SIG-M5 (cell line): ENCODE data around the gene NCKAP1.

ENCODE experiments used
- DNase-seq: peaks from one replicate; lab custom pipeline; 2025; lab: John Stamatoyannopoulos, UW

Gene NCKAP1

DNA sequence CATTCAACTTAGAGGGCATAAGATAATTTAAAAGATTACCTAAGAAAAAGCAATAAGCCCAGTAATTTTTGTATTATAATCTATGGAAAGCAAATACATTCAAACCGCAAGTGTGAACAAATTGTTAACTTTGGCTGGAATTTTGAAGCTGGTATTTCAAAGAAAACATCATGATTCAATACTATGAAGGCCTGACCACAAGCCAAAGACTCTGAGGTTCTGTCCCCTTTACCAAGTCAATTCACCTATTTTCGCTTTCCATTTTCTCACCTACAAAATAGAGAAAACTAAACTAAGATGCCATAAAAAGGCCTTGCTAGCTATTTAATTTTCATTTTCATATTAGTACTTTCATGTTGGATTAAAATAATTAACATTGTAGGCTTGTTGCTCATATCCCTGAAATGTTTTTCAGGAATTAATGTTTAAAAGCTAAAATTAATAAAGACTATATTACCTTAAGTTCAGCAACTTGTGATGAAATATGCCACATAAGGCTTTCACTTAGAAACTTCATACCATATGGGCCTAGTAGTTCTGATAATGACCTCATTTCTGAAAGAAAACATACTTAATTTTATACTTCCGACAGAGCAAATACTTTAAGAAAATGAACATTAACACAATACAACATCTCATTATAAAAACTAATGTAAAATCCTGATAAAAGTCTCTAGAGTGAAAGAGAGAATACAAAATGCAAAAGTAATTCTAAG, 86.2 kb downstream of the NCKAP1 start:
- no peak for DNase-seq

DNA sequence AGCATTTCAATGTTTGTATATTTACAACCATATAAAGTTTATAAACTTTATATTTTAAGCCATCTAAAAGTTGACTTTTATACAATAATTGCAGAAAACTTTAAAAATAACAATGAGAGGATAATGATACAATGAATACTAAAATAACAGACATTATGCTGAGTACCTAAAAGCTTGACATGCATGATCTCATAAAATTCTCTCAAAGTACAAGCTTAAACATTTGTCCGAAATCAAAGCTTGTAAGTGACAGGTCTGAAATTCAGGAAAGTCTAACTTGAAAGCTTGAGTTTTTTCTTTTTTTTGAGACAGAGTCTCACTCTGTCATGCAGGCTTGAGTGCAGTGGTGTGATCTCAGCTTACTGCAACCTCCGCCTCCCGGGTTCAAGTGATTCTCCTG, 87.7 kb downstream of the NCKAP1 start:
- no peak for DNase-seq

DNA sequence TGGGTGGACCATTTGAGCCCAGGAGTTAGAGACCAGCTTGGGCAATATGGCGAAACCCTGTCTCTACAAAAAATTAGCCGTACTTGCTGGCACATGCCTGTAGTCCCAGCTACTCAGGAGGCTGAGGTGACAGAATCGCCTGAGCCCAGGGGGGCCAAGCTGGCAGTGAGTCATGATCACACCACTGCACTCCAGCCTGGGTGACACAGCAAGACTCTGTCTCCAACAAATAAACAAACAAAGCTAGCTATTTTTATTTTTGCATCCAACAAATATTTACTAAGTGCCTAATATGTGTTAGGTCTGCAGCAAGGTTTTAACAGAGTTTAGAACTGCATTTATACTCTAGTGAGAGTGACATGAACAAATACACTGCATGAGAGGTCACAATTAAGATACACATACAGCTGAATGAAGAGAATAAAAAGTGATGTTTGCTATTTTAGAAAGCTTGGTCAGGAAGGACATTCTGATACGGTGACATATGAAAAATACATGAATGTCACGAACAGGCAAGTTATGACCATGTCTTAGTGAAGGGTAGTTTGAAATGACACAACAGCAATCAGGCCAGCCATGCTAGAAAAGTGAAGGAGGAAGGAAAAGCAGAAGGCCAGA, 88.6 kb downstream of the NCKAP1 start:
- no peak for DNase-seq

GRCh38 chr2:182949052-182949451, 89.2 kb downstream of the NCKAP1 start:
- no peak for DNase-seq

DNA sequence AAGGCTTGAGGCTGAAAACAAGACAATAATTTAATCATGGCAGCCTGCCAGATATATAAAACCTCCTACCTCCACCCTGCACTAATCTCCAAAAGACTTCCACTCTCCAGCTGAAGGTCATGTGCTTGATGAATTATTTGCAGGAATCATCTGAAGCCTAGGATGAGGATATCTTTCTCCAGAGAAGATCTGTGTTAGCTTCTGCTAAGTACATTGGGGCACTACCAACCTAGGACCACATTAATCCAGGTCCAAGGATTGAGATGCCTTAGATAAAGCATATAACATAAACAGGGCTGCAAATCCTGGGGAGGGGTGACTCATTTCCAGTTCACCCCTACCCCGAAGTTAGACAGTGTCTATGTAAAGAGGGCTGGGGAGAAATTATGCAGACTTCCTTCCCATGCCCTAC, 91.3 kb downstream of the NCKAP1 start:
- DNase-seq: no peak

DNA sequence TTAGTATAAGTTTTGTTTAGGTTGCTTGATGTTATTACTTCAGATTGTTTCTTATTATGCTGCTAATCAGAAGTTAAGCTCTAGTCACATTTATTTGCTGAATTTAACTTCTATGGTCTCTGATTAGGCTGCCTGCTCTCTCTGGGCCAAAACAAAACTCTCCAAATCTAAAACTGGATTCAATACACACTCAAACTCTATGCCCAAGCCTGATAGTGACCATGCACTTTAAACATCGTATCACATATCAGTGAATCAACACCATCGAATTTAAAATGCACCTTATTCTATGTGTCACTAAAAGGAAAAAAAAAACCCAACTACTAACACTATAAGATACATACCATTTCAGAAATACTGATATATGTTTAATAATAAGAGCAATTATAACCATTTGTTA, 94.9 kb downstream of the NCKAP1 start:
- DNase-seq: no peak

GRCh38 chr2:182942756-182943155, 95.5 kb downstream of the NCKAP1 start:
- no peak for DNase-seq

DNA sequence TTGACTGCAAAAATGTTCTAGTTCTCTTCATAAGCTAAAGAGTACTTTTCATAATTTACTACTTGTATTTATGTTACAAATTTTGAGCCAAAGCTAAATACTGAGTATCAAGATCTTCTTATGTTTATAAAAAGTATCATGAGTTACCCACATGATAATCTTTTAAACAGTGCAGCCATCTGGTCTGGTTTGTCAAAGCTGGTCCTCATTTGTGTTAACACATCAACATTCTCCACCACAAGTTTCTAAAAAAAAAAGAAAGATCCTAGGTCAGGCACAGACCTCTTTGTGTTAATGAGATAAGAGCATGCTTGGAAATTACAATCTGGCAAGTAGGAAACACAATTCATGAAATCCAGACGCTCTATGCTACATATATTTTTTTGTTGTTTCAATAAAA, 96.3 kb downstream of the NCKAP1 start:
- no peak for DNase-seq

- DNase-seq: no peak
These were observed 97.0 kb downstream of the NCKAP1 start for GRCh38 chr2:182941121-182941722.

DNA sequence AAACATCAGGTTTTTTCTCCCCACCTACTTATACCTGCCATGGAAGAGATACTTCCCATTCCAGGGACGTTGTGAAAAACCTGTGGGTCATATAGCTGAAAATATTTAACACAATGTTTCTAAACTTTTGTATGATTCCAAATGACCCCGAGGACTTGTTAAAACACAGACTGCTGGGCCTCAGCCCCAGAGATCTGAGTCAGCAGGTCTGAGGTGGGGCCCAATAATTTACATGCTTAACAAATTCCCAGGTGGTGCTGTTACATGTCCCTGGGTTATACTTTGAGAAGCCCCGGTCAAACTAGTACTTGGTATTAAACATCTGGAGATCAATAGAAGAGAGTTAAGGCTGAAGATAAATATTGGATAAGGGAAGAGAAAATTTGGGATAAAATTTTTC, 100.4 kb downstream of the NCKAP1 start:
- DNase-seq: no peak

DNA sequence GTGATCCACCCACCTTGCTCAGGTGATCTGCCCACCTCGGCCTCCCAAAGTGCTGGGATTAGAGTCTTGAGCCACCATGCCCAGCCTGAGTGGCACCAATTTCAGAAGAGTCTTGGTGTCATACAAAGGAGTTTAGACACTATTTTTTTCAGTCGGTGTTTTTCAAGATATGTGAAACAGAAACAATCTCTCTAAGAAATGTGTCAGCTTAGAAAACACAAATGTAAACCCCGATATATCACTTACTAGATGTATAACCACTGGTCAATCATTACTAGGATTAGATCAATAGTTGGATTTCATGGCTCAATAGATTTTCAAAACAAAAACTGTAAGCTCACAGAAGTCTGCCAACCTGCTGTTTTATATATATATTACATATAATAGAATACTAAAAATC, 104.6 kb downstream of the NCKAP1 start:
- DNase-seq: no peak

DNA sequence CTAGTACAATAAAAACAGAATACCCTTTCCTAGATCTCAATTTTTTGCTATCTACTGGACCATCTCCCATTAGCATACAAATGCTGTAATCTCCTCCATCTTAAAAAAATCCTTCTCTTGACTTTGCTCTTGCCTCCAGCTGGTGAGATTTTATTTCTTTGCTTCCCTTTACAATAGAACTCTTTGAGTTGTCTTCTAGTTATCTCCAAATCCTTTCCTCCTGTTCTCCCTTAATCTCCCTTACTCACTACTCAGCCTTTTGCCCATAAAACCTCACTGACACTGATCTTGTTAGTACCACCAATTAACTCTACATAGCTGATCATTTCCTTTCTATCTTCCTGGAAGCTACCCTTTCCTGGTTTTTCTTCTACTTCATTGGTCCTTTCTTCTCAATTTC, 108.3 kb downstream of the NCKAP1 start:
- no peak for DNase-seq

- no peak for DNase-seq
These were observed 114.0 kb downstream of the NCKAP1 start for GRCh38 chr2:182924306-182924705.

DNA sequence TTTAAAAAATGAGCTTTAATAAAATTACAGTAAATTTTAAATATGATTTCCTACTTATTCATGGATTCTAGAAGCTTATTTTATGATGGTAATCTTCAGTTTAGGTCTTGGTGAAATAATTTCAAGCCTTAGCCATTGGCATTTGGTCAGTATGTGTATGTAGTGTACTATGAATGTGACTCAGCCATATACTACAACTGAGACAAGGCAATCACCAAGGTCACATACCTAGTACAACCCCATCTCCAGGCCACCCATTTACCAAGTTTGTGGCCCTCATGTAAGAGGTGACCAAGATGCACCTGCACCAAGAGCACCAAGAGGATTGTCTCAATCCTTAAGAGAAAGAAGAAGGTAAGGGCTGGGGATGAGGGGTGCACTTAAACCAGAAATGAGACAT, 117.0 kb downstream of the NCKAP1 start:
- DNase-seq: no peak

GRCh38 chr2:182920631-182921056, 117.6 kb downstream of the NCKAP1 start:
- no peak for DNase-seq

- DNase-seq: no peak
These were observed 118.2 kb downstream of the NCKAP1 start for GRCh38 chr2:182920089-182920488.

GRCh38 chr2:182918961-182919652, 119.2 kb downstream of the NCKAP1 start:
- no peak for DNase-seq

- no peak for DNase-seq
These were observed 120.3 kb downstream of the NCKAP1 start for GRCh38 chr2:182917924-182918323.

DNA sequence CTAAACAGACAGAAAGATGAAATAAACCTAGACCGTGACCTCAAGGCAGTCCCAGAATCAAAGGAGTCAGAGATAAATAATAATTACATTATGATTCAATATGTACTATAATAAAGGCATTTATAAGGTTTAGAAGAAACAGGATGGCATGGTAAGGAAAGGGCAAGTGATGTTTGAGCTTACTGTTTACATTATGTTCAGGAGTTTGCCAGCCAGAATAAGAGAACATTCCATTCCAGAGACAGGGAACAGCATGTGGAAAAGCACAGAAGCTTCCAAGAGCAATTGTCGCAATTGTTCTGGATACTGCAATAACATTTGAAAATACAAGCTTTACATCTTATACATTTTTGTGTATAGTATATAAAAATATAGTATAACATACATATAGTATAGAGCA, 121.8 kb downstream of the NCKAP1 start:
- no peak for DNase-seq

DNA sequence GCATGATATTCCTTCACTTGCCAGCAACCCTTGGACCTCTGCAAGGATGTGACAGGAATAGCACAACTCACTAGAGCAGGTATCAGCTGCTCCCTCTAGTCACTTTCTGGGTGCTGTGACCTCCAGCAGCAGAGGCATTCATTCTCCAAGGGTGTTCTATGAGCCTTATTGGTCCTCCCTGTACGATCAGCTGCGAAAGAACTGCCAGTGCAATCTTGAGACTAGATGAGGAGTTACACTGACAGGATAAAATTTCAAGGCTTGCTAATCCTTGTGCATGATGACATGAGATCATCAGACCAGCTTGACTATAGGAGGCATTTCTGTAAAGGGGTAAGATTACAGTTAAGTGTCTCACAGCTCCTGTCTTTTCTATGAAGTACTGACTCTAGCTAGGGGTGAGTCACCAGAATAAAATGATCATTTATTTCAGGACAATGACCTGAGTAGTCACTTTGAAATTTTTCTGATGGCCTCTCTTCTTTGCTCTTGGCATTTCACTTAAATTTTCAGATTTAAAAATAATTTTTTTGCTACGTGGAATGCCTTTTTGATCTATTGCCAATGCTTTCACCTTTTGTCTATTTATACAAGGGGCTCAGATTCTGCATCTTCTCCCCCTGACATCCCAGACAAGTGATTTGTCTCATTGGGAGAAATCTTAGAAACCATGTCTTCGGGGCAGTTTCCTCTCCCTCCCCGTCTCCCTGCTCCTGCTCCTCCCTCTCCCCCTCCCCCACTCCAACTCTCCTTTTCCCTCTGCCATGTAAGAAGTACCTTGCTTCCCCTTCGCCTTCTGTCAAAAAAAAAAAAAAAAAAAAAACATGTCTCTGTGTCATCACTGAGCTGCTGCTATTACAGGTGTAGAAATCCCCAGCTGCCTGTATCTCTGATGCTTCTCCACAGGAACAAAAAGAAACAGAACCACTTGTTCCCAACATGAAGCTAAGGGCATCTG, 122.6 kb downstream of the NCKAP1 start:
- DNase-seq: no peak

GRCh38 chr2:182914852-182915251, 123.4 kb downstream of the NCKAP1 start:
- no peak for DNase-seq

GRCh38 chr2:182913064-182913463, 125.2 kb downstream of the NCKAP1 start:
- DNase-seq: no peak
